ENCODE results near the gene EIF5. TPM values are rescaled to one million over a fixed set of nuclear protein-coding genes. Genes with fewer than 3 reads are reported as not detected.

Gene EIF5
- total RNA-seq, 1 experiment from 2014 or later: 238 TPM

DNA sequence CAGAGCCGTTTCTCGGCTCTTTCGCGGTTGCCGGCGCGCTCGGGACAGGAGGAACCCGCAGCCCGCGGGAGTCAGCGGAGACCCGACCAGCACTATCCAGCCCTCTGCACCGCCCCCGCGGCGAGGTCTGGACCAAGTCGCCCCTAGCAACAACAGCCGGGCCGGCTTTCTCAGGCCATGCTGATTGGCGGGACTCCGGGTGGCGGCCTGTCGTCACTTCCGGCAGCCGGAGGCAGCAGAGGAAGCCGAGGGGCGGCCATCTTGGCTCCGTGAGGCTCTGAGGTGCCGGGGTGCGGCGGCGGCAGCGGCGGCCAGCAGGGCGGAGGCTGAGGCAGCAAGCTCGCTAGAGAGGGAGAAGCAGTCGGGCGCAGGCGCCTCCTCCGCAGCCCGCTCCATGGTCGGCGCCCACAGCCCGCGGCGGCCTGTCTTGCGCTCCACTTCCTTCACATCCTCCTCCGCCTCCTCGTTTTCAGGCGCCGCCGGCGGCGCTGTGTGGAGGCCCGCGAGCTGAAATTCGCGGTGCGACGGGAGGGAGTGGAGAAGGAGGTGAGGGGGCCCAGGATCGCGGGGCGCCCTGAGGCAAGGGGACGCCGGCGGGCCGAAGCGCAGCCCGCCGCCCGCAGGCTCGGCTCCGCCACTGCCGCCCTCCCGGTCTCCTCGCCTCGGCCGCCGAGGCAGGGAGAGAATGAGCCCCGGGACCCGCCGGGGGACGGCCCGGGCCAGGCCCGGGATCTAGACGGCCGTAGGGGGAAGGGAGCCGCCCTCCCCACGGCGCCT, 51.3 kb downstream of the EIF5 start, which contains the start of gene MARK3:
TSS of gene MARK3 (plus strand) at position 264 of the 777 bp plus-strand sequence. CDS start 615 bp downstream, outside the sequence.
- Histone ChIP-seq H3K9ac (ENCODE audit: low read length) (peak within 1 kb of the TSS; percentile 94), H3K79me2 (ENCODE audit: insufficient read depth, low read length) (peaks cover 51% of the 10 kb centered on the region), H3K4me1 (ENCODE audit: control insufficient read depth in 1 of 2, insufficient read depth in 2 of 2, low read length in 2 of 2) (peaks cover 10 to 25% of the 10 kb centered on the region in 2 experiments), H4K20me1 (ENCODE audit: insufficient read depth) (peaks cover 9% of the 10 kb centered on the region; the same call in 1 of the 2 replicates), H3K27ac (ENCODE audit: low read depth, low read length) (peak within 1 kb of the TSS; percentile 87), H3K4me2 (ENCODE audit: low read length) (peak within 1 kb of the TSS; percentile 77), H3K36me3 (ENCODE audit: control insufficient read depth in 1 of 2, insufficient read depth in 2 of 2, low read length in 2 of 2) (no peaks in the 10 kb centered on the region), H3K9me2 (ENCODE audit: insufficient read depth) (no peaks in the 10 kb centered on the region), H3K27me3 (ENCODE audit: insufficient read depth, low read length) (no peaks in the 10 kb centered on the region), H2AFZ (ENCODE audit: low read depth, low read length, poor library complexity, severe bottlenecking) (no peak within 1 kb of the TSS), H3K9me3 (ENCODE audit: control insufficient read depth in 1 of 2, insufficient read depth in 1 of 2, low read depth in 1 of 2, low read length in 2 of 2) (no peaks in the 10 kb centered on the region), H3K4me3 (replicated peaks in 1 of 2; ENCODE audit: low read depth in 1 of 2, low read length in 2 of 2) (peak within 1 kb of the TSS; percentile 97 to 98)
- DNase-seq (ENCODE audit: low read depth, low spot score) (peak; percentile 86), ATAC-seq (peak; percentile 97)
- CTCF ChIA-PET: no interaction called here
- intact Hi-C loops (cut with micrococcal nuclease): loop anchor here (5.0 kb wide), 1 partner anchor 53 kb away; the partner anchor contains the start of gene EIF5
- BruUV-seq (replicated peaks): no TSS peak
- TF ChIP-seq CBX3 (IDR thresholded peaks at IDR 0.05; ENCODE audit: low read depth): no peak; the same call in 1 of the 2 replicates
- TF ChIP-seq, protein P1, sequence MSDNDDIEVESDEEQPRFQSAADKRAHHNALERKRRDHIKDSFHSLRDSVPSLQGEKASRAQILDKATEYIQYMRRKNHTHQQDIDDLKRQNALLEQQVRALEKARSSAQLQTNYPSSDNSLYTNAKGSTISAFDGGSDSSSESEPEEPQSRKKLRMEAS (IDR thresholded peaks at IDR 0.05): peak; percentile 48; the same call in 1 of the 2 replicates
- TF ChIP-seq POLR2A (IDR thresholded peaks at IDR 0.05; ENCODE audit: borderline replicate concordance, extremely low read depth, insufficient read depth, insufficient read length): peak; percentile 78
- TF ChIP-seq, protein P2, sequence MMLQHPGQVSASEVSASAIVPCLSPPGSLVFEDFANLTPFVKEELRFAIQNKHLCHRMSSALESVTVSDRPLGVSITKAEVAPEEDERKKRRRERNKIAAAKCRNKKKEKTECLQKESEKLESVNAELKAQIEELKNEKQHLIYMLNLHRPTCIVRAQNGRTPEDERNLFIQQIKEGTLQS (IDR thresholded peaks at IDR 0.05): no peak
- peak; percentile 89 for TF ChIP-seq POLR2AphosphoS5 (IDR thresholded peaks at IDR 0.05; ENCODE audit: low read depth, low read length)
- TF ChIP-seq ZNF274 (IDR thresholded peaks at IDR 0.05; ENCODE audit: low read depth, low read length): no peak
- peak; percentile 27 for TF ChIP-seq TCF7L2 (IDR thresholded peaks at IDR 0.05; ENCODE audit: borderline replicate concordance, extremely low read depth, insufficient read depth, insufficient read length)
- no peak for TF ChIP-seq EZH2phosphoT487 (IDR thresholded peaks at IDR 0.05; ENCODE audit: borderline replicate concordance)
- TF ChIP-seq SIN3A (IDR thresholded peaks at IDR 0.05; ENCODE audit: low read depth): peak; percentile 77; the same call in 1 of the 2 replicates
- TF ChIP-seq, protein P3, sequence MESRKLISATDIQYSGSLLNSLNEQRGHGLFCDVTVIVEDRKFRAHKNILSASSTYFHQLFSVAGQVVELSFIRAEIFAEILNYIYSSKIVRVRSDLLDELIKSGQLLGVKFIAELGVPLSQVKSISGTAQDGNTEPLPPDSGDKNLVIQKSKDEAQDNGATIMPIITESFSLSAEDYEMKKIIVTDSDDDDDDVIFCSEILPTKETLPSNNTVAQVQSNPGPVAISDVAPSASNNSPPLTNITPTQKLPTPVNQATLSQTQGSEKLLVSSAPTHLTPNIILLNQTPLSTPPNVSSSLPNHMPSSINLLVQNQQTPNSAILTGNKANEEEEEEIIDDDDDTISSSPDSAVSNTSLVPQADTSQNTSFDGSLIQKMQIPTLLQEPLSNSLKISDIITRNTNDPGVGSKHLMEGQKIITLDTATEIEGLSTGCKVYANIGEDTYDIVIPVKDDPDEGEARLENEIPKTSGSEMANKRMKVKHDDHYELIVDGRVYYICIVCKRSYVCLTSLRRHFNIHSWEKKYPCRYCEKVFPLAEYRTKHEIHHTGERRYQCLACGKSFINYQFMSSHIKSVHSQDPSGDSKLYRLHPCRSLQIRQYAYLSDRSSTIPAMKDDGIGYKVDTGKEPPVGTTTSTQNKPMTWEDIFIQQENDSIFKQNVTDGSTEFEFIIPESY (IDR thresholded peaks at IDR 0.05; ENCODE audit: extremely low read depth, insufficient replicate concordance, low read length): peak; percentile 11
- peak; percentile 99 for TF ChIP-seq EGR1 (IDR thresholded peaks at IDR 0.05; ENCODE audit: low read depth)
- TF ChIP-seq, protein P4, sequence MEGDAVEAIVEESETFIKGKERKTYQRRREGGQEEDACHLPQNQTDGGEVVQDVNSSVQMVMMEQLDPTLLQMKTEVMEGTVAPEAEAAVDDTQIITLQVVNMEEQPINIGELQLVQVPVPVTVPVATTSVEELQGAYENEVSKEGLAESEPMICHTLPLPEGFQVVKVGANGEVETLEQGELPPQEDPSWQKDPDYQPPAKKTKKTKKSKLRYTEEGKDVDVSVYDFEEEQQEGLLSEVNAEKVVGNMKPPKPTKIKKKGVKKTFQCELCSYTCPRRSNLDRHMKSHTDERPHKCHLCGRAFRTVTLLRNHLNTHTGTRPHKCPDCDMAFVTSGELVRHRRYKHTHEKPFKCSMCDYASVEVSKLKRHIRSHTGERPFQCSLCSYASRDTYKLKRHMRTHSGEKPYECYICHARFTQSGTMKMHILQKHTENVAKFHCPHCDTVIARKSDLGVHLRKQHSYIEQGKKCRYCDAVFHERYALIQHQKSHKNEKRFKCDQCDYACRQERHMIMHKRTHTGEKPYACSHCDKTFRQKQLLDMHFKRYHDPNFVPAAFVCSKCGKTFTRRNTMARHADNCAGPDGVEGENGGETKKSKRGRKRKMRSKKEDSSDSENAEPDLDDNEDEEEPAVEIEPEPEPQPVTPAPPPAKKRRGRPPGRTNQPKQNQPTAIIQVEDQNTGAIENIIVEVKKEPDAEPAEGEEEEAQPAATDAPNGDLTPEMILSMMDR (IDR thresholded peaks at IDR 0.05 in 2 of 3, conservative IDR thresholded peaks at IDR 0.05 in 1 of 3; ENCODE audit: borderline replicate concordance in 1 of 3, insufficient read depth in 1 of 3, low read depth in 2 of 3, low read length in 2 of 3): peak in 2 of 3 experiments; percentile 21 to 29; a peak in 3 of 6 replicates
- TF ChIP-seq SP1 (IDR thresholded peaks at IDR 0.05; ENCODE audit: low read depth): peak; percentile 54
- peak; percentile 97 for TF ChIP-seq YY1 (IDR thresholded peaks at IDR 0.05; ENCODE audit: extremely low read depth, insufficient replicate concordance, low read depth, low read length)
- peak; percentile 74; the same call in 1 of the 2 replicates for TF ChIP-seq ZFX (IDR thresholded peaks at IDR 0.05)
- RAD21 ChIA-PET (ENCODE audit: low non-redundant PET in 1 of 2, low total read pairs in 2 of 2, uncharacterized antibody in 2 of 2, unreplicated experiment in 2 of 2): no interaction called here
- POLR2A ChIA-PET: no interaction called here

Measured in HCT116 (cell line).